Loucy (cell line): ENCODE measurements around the gene KLHL24.

Source experiments
- H2AFZ ChIP-seq: fragments of 200-600 bp; sonication (generic); 2 replicates; pipeline ENCODE4 v1.6.0; 2016; ENCODE audit warnings: antibody characterized with exemption, mild to moderate bottlenecking, low read length, moderate library complexity
- H3F3A ChIP-seq: fragments of 200-600 bp; 2 replicates; pipeline ENCODE4 v1.6.0; 2016; ENCODE audit warnings: antibody characterized with exemption, low read depth, mild to moderate bottlenecking
- H3K27me3 ChIP-seq: fragments of 200-600 bp; sonication (generic); 2 replicates; pipeline ENCODE4 v1.6.1; 2014; ENCODE audit warnings: low read length, mild to moderate bottlenecking; ENCODE audit not compliant: insufficient read depth, poor library complexity, severe bottlenecking
- H3K36me3 ChIP-seq: fragments of 200-600 bp; sonication (generic); 2 replicates; pipeline ENCODE4 v1.6.1; 2016; ENCODE audit warnings: low read length; ENCODE audit not compliant: insufficient read depth
- H3K4me1 ChIP-seq: fragments of 200-600 bp; sonication (generic); 2 replicates; pipeline ENCODE4 v1.5.1; 2014; ENCODE audit warnings: low read length, mild to moderate bottlenecking; ENCODE audit not compliant: insufficient read depth, poor library complexity, severe bottlenecking
- H3K4me2 ChIP-seq: fragments of 200-600 bp; sonication (generic); 2 replicates; pipeline ENCODE4 v1.6.0; 2014; ENCODE audit warnings: antibody characterized with exemption, low read length, low read depth, mild to moderate bottlenecking; ENCODE audit not compliant: poor library complexity, severe bottlenecking
- H3K4me3 ChIP-seq: fragments of 200-600 bp; sonication (generic); 2 replicates; pipeline ENCODE4 v1.5.1; 2014; ENCODE audit warnings: low read length, mild to moderate bottlenecking, mixed read lengths; ENCODE audit not compliant: poor library complexity, severe bottlenecking
- H3K79me2 ChIP-seq: fragments of 200-600 bp; sonication (generic); 2 replicates; pipeline ENCODE4 v1.6.1; 2014; ENCODE audit warnings: low read length; ENCODE audit not compliant: insufficient read depth
- H3K9ac ChIP-seq: fragments of 200-600 bp; sonication (generic); 2 replicates; pipeline ENCODE4 v1.6.0; 2014; ENCODE audit warnings: mild to moderate bottlenecking, low read depth, low read length, moderate library complexity; ENCODE audit not compliant: poor library complexity, severe bottlenecking
- H3K9me2 ChIP-seq: fragments of 200-600 bp; sonication (generic); replicated peaks from 2 replicates; pipeline ENCODE4 v1.6.1; 2016; ENCODE audit warnings: low read depth, low read length, mixed read lengths
- H3K9me3 ChIP-seq: fragments of 200-600 bp; sonication (generic); 2 replicates; pipeline ENCODE4 v1.6.1; 2014; ENCODE audit warnings: mild to moderate bottlenecking, antibody characterized with exemption, low read length, low read depth; ENCODE audit not compliant: insufficient read depth
- H4K20me1 ChIP-seq: fragments of 200-600 bp; sonication (generic); 2 replicates; pipeline ENCODE4 v1.6.0; 2014; ENCODE audit warnings: antibody characterized with exemption, low read length, mild to moderate bottlenecking; ENCODE audit not compliant: insufficient read depth, poor library complexity, severe bottlenecking
- CTCF ChIP-seq: fragments of 200-600 bp; sonication (generic); conservative IDR thresholded peaks from 2 replicates; pipeline ENCODE4 v1.5.1; 2014; ENCODE audit warnings: mild to moderate bottlenecking, antibody characterized with exemption, low read length
- EZH2phosphoT487 ChIP-seq: fragments of 200-600 bp; IDR thresholded peaks from 2 replicates; pipeline ENCODE4 v1.6.1; 2018; ENCODE audit warnings: antibody characterized with exemption, mild to moderate bottlenecking, moderate library complexity, borderline replicate concordance

KLHL24 gene

GRCh38 chr3:183692436-183692835 lies 57.0 kb downstream of the KLHL24 start:
- TF ChIP-seq EZH2phosphoT487 (no peak), CTCF (no peak)
- no peaks in the 10 kb centered on the region for H3K4me1 ChIP-seq
- H4K20me1 ChIP-seq = no peaks in the 10 kb centered on the region
- no peak overlapping the region for H3K9ac ChIP-seq
- no peaks in the 10 kb centered on the region for H3K27me3 ChIP-seq
- no peaks in the 10 kb centered on the region for H3F3A ChIP-seq
- H3K9me2 ChIP-seq = no peaks in the 10 kb centered on the region
- no peak overlapping the region for H3K4me2 ChIP-seq
- no peak overlapping the region for H3K4me3 ChIP-seq
- H3K9me3 ChIP-seq = no peaks in the 10 kb centered on the region
- no peaks in the 10 kb centered on the region for H3K36me3 ChIP-seq
- peaks cover 4% of the 10 kb centered on the region; the same call in 1 of the 2 replicates for H3K79me2 ChIP-seq
- H2AFZ ChIP-seq = no peak overlapping the region

- Histone ChIP-seq H3F3A (no peaks in the 10 kb centered on the region), H3K4me3 (no peak overlapping the region), H3K79me2 (peaks cover 36% of the 10 kb centered on the region), H3K4me1 (peaks cover 18% of the 10 kb centered on the region), H2AFZ (peak overlapping the region; percentile 72; the same call in 1 of the 2 replicates), H3K9me2 (no peaks in the 10 kb centered on the region), H4K20me1 (peaks cover 29% of the 10 kb centered on the region), H3K9me3 (no peaks in the 10 kb centered on the region), H3K27me3 (no peaks in the 10 kb centered on the region), H3K9ac (no peak overlapping the region), H3K36me3 (no peaks in the 10 kb centered on the region), H3K4me2 (no peak overlapping the region)
- TF ChIP-seq EZH2phosphoT487 = no peak
- TF ChIP-seq CTCF = no peak
Measured at GRCh38 chr3:183695569-183696364, 60.3 kb downstream of the KLHL24 start.

- H2AFZ ChIP-seq = peak overlapping the region; percentile 97
- H3K79me2 ChIP-seq = peaks cover 50% of the 10 kb centered on the region
- peak overlapping the region; percentile 92 for H3K9ac ChIP-seq
- peaks cover 43% of the 10 kb centered on the region for H4K20me1 ChIP-seq
- H3K4me2 ChIP-seq = peak overlapping the region; percentile 59
- peak overlapping the region; percentile 94 for H3K4me3 ChIP-seq
- TF ChIP-seq EZH2phosphoT487 = no peak
- TF ChIP-seq CTCF = no peak
- H3F3A ChIP-seq = no peaks in the 10 kb centered on the region
- no peaks in the 10 kb centered on the region for H3K9me2 ChIP-seq
- H3K27me3 ChIP-seq = no peaks in the 10 kb centered on the region
- no peaks in the 10 kb centered on the region for H3K9me3 ChIP-seq
- H3K36me3 ChIP-seq = no peaks in the 10 kb centered on the region
- peaks cover 30% of the 10 kb centered on the region for H3K4me1 ChIP-seq
Measured at GRCh38 chr3:183697123-183697609, 61.7 kb downstream of the KLHL24 start.
